Superior temporal gyrus (tissue), 1 donor: ENCODE measurements around the gene YBX3.
"Not testable (repeated sequence)": the region's sequence is repeated elsewhere in the genome, so short reads cannot be mapped to it uniquely, and the experiment has no call there.

Source experiments
- DNase-seq: peaks from one replicate; pipeline ENCODE4 v3.0.0-alpha.2; 2016; ENCODE audit errors: extremely low spot score

Gene YBX3

DNA sequence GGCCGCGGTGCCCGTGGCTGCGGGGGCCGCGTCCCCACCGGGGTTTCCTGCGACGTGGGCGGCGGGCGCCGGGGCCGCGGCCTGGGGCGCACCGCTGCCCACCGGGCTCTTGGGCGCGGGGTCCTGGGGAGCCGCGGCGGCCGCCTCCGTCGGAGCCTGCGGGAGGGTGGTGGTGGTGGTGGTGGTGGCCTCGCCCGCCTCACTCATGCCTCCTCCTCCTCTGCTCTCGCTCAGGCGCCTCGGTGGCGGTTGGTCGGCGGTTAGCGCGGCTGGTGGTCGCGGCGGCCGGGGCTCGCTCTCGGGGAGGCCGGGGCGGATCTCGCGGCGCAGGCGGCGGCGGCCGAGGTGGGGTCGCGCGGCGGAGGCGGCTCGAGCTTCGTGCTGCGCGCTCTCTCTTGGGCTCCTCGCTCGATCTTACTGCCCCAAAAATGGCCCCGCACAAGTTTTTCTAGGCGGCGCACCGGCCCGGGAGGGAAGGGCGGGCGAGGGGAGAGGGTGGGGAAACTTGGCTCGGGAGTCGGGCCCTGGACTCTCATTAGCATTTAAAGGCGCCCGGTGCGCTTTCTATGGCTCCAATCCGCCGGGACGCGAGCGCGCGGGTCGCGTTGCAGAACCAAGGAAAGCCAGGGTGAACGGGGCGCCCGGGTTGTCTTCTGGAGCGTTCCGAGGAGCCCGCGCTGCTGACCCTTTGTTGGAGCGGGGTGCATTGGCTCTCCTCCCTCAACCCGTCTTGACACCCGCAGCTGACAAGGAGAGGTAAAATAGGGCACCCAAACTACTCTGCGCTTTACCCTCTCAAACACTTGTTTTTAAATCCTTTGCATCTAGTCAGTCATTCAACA is at the start of gene YBX3:
YBX3 (minus strand) TSS at position 419 of the 842 bp plus-strand sequence; CDS start at position 207, 212 bp downstream.
- DNase-seq = no peak

DNA sequence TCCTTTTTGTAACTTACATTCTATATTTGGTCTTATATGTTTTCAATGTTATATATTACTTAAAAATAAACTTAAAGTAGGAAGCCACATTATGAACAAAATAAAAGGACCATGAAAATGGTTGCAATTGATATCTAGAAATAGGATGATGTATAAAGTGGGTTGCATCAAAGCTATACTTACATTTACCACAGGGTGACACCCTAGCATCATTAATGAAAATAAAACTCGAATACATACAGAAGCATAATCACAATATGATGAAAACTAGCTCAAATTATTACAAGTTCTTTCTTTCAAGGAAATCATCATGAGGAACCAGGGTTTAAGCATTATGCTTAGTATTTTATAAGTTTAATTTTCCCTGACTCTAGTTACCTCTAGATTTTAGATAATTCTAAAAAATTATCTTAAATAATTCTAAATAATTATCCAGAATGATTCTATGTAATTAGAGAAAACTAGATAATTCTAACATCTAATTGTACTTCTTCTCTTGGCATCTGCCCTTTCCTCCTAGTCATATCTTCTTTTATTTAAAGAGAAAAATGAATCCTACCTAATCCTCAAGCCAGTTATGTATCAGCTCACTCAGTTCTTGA is 48.1 kb upstream of the YBX3 start:
- peak; percentile 77 for DNase-seq

DNA sequence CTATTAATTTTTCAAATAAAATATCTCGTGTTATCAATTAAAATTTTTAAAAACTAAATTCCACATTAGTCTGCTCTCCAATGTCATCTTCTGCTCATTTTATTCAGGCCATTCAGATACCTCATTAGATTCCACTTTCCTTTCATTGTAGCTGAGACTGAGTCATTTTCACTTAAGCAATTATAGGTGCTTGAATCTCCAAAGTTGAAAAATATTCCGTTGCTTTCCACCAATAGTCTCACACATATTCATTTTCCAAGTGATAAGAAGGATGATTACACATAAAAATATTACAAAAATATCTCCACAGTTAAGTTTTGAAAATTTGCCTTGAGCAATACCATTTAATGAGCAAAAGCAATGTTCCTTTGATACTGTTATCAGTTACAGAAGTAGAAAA is 36.5 kb upstream of the YBX3 start:
- DNase-seq = no peak

DNA sequence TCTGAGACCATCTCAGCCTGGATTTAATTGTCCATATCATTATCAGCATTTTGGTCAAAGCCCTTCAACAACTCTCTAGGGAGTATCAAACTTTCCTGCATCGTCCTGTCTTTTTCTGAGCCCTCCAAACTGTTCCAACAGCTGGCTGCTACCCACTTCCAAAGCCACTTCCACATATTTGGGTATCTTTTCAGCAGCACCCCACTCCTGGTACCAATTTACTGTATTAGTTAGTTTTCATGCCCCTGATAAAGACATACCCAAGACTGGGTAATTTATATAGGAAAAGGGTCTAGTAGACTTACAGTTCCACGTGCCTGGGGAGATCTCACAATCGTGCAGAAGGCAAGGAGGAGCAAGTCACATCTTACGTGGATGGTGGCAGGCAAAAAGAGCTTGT is 33.1 kb upstream of the YBX3 start:
- no peak for DNase-seq

DNA sequence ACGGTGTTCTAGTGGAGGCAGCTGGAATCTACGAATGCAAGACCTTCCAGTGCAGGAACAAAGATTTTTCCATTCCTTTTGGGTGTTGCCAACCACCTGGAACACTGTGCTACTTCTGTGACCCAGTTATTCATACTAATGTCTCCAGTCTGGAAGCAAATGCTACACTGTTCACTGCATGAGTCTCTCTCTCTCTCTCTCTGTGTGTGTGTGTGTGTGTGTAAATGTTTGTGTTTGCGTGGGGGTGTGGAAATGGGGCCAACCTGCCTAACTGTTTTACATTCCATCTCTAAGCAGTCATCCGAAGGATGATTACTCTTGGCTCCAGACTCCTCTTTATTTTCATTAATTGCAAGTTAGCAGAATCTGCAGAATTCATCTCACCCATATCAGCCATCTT is 29.9 kb upstream of the YBX3 start:
- no peak for DNase-seq

DNA sequence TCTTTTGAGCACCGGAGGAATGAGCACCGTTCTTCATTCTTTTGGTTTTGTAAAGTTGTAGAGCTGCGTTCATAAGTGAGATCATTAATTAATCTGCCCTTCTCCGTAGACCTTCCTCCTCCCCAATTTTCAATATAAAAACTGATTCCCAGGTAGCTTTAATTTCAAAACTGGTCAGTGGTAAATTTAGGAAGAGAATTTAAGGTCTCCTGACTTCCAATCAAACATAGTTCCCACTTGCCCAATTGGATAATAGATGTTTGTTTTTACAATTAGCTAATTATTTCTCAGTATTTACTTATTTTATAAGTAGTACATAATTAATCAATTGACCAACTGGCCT is 27.2 kb upstream of the YBX3 start:
- no peak for DNase-seq

DNA sequence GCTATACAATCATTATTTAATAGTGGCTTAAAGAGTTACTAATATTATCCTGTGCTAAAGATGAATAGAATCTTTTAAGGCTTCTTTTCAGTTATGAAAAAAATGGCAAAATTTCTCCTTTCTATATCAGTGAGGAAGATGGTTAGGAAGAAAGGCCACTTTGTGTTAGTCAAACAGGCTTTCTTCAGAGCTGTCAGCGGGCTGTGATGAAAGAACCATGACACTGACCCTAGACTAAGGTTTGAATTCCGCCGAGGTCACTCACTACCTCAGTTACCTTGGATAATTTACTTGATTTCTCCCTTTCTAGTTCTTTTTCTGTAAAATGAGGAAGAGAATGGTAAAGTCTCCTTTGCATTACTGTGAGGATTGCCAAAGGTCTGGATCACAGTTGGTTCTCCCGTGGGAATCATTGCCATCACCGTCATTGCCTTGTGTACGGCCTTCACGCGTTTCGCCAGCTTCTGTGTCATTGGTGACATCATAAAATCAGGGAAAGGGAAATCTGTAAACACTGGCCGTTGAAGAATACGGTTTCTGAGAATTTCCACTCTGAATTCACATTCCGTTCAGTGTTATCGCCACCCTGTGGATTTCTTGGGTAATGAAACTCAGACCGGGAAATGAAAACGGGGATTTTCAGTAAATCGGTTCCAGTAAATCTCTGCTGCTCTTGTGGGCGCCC is 26.7 kb upstream of the YBX3 start:
- peak; percentile 98 for DNase-seq

DNA sequence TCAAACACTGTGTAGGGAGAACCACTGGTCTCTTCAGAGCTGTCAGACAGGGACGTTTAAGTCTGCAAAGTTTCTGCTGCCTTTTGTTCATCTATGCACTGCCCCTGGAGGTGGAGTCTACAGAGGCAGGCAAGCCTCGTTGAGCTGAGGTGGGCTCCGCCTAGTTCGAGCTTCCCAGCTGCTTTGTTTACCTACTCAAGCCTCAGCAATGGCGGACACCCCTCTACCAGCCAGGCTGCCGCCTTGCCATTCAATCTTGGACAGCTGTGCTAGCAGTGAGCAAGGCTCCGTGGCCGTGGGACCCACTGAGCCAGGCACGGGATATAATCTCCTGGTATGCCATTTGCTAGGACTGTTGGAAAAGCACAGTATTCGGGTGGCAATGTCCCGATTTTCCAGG is 24.6 kb upstream of the YBX3 start:
- DNase-seq = no peak

DNA sequence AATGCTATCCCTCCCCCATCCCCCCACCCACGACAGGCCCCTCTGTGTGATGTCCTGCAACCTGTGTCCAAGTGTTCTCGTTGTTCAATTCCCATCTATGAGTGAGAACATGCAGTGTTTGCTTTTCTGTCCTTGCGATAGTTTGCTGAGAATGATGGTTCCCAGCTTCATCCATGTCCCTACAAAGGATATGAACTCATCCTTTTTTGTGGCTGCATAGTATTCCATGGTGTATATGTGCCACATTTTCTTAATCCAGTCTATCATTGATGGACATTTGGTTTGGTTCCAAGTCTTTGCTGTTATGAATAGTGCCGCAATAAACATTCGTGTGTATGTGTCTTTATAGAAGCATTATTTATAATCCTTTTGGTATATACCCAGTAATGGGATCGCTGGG is 20.3 kb upstream of the YBX3 start:
- not testable (repeated sequence) for DNase-seq

DNA sequence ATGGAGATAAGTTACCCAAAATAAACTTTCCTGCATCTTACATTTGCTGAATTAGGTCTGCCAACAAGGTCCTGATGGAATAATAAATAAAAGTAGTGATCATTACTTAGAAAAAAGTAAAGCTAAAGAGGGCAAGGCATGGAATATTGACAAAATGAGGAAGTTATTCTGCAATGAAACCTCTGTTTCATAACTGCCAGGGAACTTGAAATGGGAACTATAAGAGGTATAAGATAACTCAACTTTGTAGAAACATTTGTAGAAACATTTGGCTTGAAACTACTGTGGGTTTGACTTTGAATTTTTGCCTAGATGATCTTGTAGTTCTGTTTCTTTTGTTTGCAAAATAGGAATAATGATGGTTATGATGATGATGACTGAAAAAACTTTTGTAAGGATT is 18.7 kb upstream of the YBX3 start:
- DNase-seq = no peak

DNA sequence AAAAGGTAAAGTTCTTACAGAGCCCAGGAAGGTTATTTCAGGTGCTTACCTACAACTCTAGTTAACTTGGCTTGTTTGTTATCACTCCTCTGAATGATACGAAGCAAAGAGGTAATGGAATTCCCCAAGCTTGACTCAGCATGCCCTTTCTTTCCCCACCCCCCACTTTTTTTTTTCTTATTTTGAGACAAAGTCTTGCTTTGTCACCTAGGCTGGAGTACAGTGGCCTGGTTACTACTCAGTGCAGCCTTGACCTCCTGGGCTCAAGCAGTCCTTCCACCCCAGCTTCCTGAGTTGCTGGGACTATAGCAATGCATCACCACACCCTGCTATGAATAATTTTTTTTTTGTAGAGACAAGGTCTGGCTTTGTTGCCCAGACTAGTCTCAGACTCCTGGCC is 17.1 kb upstream of the YBX3 start:
- no peak for DNase-seq

DNA sequence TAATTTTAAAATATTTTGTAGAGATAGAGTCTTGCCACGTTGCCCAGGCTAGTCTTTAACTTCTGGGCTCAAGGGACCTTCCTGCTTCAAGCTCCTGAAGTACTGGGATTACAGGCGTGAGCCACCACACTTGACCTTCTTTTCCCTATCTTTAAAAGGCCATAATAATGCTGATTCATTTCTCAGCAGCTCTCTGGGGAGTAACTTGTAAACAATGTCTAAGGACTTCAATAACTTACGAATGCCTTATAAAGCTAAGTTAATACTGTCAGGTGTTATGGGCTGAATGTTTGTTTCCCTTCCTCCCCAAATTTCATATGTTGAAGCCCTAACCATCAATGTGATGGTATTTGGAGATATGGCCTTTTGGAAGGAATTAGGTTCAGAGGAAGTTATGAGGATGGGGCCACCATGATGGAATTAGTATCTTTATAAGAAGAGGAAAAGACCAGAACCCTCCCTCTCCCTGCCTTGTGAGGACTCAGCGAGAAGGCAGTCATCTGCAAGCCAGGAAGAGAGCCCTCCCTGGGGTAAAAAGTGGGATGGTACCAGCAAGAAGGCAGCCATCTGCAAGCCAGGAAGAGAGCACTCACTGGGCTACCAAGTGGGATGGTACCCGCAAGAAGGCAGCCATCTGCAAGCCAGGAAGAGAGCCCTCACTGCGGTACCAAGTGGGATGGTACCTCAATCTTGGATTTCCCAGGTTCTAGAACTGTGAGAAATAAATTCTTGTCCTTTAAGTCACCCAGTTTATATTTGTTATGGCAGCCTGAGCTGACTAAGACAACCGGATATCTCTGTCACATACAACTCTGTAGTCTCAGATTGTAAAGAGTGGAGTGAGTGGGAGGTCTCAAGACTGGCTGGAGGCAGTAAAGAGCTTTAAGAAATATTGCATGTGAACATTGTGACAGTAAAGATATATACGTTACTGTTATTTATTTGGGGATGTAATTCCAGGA is 16.3 kb upstream of the YBX3 start:
- DNase-seq = no peak

DNA sequence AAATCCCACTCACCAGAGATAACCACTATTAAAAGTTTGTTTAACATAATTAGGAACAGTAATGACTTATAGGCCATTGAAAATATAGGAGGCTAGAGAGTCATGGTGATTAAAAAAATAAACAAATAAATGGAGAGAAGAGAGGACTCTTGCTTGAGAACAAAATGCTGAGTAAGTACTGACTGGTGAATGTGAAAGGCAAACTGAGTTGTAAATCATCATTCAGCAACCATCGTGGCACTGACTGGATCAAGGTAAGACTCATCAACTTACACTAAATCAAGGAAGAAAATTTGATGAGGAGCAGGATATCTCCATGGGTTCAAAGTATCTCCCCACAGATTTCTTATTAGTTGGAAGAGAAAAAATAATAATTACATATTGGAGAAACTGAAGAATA is 14.1 kb upstream of the YBX3 start:
- no peak for DNase-seq

DNA sequence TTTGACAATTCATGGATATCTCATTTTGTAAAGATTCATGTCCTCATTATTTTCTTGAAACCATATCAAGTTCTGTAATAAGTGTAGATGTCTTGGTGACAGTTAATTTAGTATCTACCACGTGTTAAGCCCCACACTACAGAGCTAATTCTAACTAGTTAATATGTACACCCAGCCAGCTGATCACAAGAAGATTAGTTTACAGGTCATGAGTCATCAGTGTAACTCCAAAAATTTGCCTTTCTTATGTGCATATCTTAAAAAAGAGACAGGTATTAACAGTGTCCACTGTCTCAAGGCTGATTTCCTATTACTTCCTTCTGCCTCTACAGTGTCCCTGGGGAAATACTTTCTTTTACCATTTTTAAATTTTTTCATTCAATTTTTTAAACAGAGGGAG is 13.3 kb upstream of the YBX3 start:
- DNase-seq = no peak

DNA sequence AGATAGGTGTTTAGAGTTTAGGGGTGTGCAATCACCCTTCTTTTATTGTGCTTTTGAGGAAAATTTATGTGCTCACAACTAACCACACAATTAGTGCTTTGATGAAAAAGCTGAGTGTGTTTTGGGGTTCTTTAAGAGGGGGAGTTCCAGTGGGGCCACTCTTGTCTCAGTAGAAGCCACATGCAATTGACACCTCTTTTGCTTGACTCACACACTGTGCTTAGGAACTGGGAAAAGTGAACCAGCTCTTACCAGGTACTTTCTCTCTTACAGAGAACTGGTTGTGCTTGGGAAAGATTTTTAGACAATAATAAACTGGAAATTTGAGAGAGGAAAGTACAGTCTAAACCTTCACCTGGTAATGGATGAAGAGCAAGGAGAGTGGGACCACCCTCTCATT is 12.3 kb upstream of the YBX3 start:
- no peak for DNase-seq

DNA sequence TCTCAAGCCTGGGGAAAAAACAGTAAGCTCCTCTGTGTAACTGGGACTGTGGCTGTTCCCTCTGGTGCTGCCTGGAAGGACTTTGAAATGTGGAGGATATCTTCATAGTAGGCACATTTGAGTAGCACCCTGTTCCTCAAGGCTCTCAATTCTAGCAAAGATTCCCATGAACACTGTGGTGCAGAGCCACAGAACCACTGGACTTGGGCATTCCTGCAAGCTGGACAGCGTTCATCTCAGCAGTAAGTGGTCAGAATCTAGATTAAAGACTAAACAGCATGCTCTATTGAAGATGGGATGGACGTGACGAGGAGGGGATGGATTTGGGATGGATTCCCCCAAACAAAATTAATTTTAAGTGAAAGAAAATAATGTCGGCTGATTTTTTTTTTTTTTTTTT is 9.4 kb upstream of the YBX3 start:
- no peak for DNase-seq

DNA sequence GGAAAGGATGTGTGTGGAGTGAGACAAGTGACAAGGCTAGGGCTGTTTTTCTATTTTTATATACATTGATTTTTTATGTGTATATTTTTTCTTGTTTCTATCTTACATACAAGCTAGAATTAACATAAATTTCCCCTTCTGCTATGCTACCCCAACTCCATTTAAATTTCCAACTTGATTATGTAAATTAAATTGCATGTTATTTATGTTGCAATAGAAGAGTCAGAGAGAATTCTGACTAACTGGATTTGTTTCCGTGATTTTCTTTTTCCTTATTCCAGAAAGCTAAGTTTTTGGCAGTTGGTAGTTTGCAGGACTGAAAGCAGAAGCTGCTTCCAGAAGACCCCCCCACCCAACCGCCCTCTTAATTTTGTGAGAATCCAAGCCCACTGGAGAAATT is 8.9 kb upstream of the YBX3 start:
- DNase-seq = no peak

DNA sequence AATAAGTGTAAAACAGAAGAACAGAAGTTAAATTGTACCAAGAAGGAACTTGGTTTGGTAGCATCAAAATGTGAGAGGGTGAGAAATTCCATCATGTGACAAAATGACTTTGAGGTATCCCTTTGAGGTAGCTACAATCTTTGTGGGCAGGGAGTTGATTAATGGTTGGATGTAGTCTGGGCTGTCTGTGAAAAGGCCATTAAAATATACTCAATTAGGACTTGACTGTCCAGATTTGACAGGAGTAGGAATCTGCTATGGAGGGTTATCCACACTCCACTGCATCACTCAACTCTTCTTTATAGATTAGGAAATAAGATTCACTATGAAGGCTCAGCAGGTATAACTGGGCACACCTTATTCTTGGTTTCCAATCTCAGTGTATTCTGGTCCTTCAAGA is 7.4 kb upstream of the YBX3 start:
- no peak for DNase-seq

DNA sequence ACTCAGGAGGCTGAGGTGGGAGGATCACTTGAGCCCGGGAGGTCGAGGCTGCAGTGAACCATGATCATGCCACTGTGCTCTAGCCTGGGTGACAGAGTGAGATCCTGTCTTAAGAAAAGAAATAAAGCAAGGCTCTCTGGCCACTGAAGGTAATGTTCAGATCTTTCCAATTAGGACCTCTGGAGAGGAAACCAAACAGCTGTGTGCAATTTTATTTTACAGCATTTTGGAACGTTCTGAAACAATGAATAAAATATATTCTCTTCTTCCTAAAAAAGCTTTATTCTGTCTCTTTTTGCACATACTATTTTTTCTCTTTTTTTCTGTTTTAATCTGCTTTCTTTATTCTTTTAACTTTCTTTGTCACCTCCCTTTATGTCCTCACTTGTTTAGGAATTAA is 5.0 kb upstream of the YBX3 start:
- no peak for DNase-seq

DNA sequence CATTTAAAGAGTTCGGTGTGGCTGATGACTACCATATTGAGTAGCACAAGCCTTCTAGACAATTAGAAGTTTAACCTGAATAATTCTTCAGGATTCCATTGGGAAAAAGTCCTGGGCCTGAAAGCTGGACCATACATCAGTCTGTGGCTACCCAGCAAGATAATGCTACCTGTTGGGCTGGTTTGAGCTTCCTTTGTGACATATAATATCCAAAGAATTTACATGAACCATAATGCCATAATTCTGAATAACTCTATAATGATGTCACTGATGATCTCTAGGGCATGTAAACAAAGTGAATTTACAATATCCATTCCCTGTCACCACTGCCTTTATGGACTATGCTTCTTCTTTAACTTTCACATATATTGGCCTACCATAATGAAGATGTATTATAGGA is 3.8 kb upstream of the YBX3 start:
- DNase-seq = no peak

DNA sequence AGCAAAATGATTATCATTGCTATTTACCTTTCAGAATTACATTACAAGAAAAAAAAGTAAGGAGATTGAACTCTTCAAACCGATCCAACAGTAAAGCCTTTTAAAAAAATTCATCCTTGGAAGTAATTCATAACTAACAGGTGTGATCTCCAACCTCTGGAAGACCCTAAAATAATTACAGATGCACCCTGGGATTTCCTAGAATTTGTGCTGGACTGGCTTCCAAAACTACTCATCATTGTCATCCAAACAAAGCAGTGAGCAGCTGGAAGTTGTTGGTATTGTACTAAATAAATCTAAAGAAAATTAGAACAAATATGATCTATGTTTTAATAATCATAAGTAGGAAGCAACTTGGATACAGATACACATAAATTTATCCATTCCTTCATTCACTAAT is 1.9 kb upstream of the YBX3 start:
- no peak for DNase-seq

DNA sequence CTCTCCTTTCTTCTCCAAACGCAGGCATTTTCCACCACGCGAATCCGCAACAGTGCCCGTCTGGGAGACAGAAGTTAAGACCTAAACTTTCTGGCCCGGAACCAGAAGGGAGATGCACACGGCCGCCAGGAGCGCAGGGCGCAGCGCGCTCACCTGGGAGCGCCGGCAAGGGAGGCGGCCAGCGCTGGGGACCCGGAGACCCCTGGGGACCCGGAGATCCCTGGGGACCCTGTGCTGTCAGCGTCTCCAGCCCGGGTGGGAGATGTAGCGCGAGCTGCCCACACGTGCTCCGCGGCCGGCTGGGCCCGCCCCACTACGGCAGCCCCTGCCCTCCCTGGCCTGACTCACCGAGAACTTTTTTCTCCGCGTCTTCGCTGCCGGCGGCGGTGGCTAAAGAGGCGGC is 620 bp downstream of the YBX3 start:
- no peak for DNase-seq
